H9 (cell line): Measurements from ENCODE around the gene THSD4. TPM values are rescaled to one million over a fixed set of nuclear protein-coding genes. Genes with fewer than 3 reads are reported as not detected.

Source experiments
- DNase-seq: peaks from one replicate; pipeline ENCODE4 v3.0.0-alpha.2; 2017
- H2AFZ ChIP-seq: one replicate; pipeline ENCODE4 v1.6.1; 2013; ENCODE audit warnings: mild to moderate bottlenecking, low read length, control low read depth, moderate library complexity
- H2AK5ac ChIP-seq: 2 replicates; pipeline ENCODE4 v1.6.1; 2013; ENCODE audit warnings: low read length, control low read depth, mixed read lengths; ENCODE audit not compliant: insufficient read length
- H2BK120ac ChIP-seq: one replicate; pipeline ENCODE4 v1.6.1; 2013; ENCODE audit warnings: low read depth, mild to moderate bottlenecking, low read length, control low read depth, inconsistent platforms; ENCODE audit not compliant: poor library complexity, severe bottlenecking
- H2BK12ac ChIP-seq: 2 replicates; pipeline ENCODE4 v1.6.1; 2013; ENCODE audit warnings: low read length, control low read depth, mixed read lengths, low read depth; ENCODE audit not compliant: insufficient read length
- H2BK15ac ChIP-seq: 2 replicates; pipeline ENCODE4 v1.6.1; 2013; ENCODE audit warnings: low read depth, low read length, control low read depth
- H2BK20ac ChIP-seq: one replicate; pipeline ENCODE4 v1.6.1; 2013; ENCODE audit warnings: low read depth, mild to moderate bottlenecking, low read length, control low read depth, inconsistent platforms; ENCODE audit not compliant: poor library complexity, severe bottlenecking
- H2BK5ac ChIP-seq: 2 replicates; pipeline ENCODE4 v1.6.1; 2013; ENCODE audit warnings: low read length, control low read depth, mixed read lengths; ENCODE audit not compliant: insufficient read length
- H3K14ac ChIP-seq: 2 replicates; pipeline ENCODE4 v1.6.1; 2013; ENCODE audit warnings: low read length, control low read depth; ENCODE audit not compliant: insufficient read depth
- H3K18ac ChIP-seq: 2 replicates; pipeline ENCODE4 v1.6.1; 2013; ENCODE audit warnings: low read depth, mild to moderate bottlenecking, mixed read lengths, low read length, control low read depth; ENCODE audit not compliant: insufficient read length
- H3K23ac ChIP-seq: 2 replicates; pipeline ENCODE4 v1.6.1; 2013; ENCODE audit warnings: low read length, control low read depth, mixed read lengths, low read depth; ENCODE audit not compliant: insufficient read length
- H3K23me2 ChIP-seq: 2 replicates; pipeline ENCODE4 v1.6.1; 2013; ENCODE audit warnings: low read depth, mild to moderate bottlenecking, mixed read lengths, low read length, control low read depth; ENCODE audit not compliant: insufficient read length, poor library complexity, severe bottlenecking
- H3K27ac ChIP-seq: 2 replicates; pipeline ENCODE4 v1.5.1; 2013; ENCODE audit warnings: low read length, control low read depth, mixed read lengths, low read depth; ENCODE audit not compliant: insufficient read length
- H3K27me3 ChIP-seq: 2 replicates; pipeline ENCODE4 v1.6.1; 2013; ENCODE audit warnings: low read length, control low read depth, inconsistent platforms; ENCODE audit not compliant: insufficient read depth
- H3K4ac ChIP-seq: 2 replicates; pipeline ENCODE4 v1.6.1; 2013; ENCODE audit warnings: low read depth, mild to moderate bottlenecking, control low read depth, inconsistent platforms, low read length, moderate library complexity
- H3K4me1 ChIP-seq: 2 replicates; pipeline ENCODE4 v1.6.1; 2013; ENCODE audit warnings: low read length, control low read depth, inconsistent platforms; ENCODE audit not compliant: insufficient read depth
- H3K4me2 ChIP-seq: 2 replicates; pipeline ENCODE4 v1.6.1; 2013; ENCODE audit warnings: low read length, control low read depth, mixed read lengths; ENCODE audit not compliant: insufficient read length, insufficient read depth
- H3K56ac ChIP-seq: 2 replicates; pipeline ENCODE4 v1.6.1; 2013; ENCODE audit warnings: low read depth, mild to moderate bottlenecking, mixed read lengths, low read length, control low read depth; ENCODE audit not compliant: insufficient read length
- H3K79me1 ChIP-seq: 2 replicates; pipeline ENCODE4 v1.6.1; 2013; ENCODE audit warnings: low read depth, mild to moderate bottlenecking, moderate library complexity, low read length, control low read depth, inconsistent platforms; ENCODE audit not compliant: insufficient read depth, poor library complexity, severe bottlenecking
- H3K79me2 ChIP-seq: 2 replicates; pipeline ENCODE4 v1.6.1; 2013; ENCODE audit warnings: low read length, control low read depth, inconsistent platforms; ENCODE audit not compliant: insufficient read depth
- H3K9ac ChIP-seq: 2 replicates; pipeline ENCODE4 v1.6.1; 2013; ENCODE audit warnings: low read length, control low read depth, mixed read lengths; ENCODE audit not compliant: insufficient read length; ENCODE audit errors: extremely low read depth
- H3K9me3 ChIP-seq: one replicate; pipeline ENCODE4 v1.6.1; 2013; ENCODE audit warnings: low read depth, low read length, inconsistent platforms; ENCODE audit not compliant: control insufficient read depth
- H3T11ph ChIP-seq: one replicate; pipeline ENCODE4 v1.6.1; 2013; ENCODE audit warnings: mild to moderate bottlenecking, low read length, control low read depth, inconsistent platforms
- H4K20me1 ChIP-seq: one replicate; pipeline ENCODE4 v1.6.1; 2013; ENCODE audit not compliant: control insufficient read depth, insufficient read length, insufficient read depth
- H4K5ac ChIP-seq: 2 replicates; pipeline ENCODE4 v1.6.1; 2013; ENCODE audit warnings: low read depth, mild to moderate bottlenecking, mixed read lengths, low read length, control low read depth; ENCODE audit not compliant: insufficient read length
- H4K8ac ChIP-seq: replicated peaks from 2 replicates; pipeline ENCODE4 v1.6.1; 2013; ENCODE audit warnings: low read length, control low read depth, mixed read lengths, low read depth; ENCODE audit not compliant: insufficient read length
- H4K91ac ChIP-seq: 2 replicates; pipeline ENCODE4 v1.6.1; 2013; ENCODE audit warnings: low read depth, mild to moderate bottlenecking, moderate library complexity, mixed read lengths, low read length, control low read depth; ENCODE audit not compliant: insufficient read length
- H3K27ac Mint-ChIP-seq, 3 experiments: 2 replicates in 2 of 3; 3 replicates in 1 of 3; pipeline ENCODE4 v1.8.0; 2020 to 2021; ENCODE audit warnings: mixed read lengths in 3 of 3, mild to moderate bottlenecking in 1 of 3, moderate library complexity in 1 of 3
- H3K27me3 Mint-ChIP-seq: 2 replicates; pipeline ENCODE4 v1.8.0; 2021; ENCODE audit warnings: low read depth, mild to moderate bottlenecking, moderate library complexity, mixed read lengths
- H3K36me3 Mint-ChIP-seq, 3 experiments: 2 replicates in 2 of 3; 3 replicates in 1 of 3; pipeline ENCODE4 v1.8.0; 2020 to 2021; ENCODE audit warnings: low read depth in 3 of 3, mixed read lengths in 3 of 3; ENCODE audit not compliant: insufficient read depth in 1 of 3
- H3K4me1 Mint-ChIP-seq, 2 experiments: 2 replicates each; pipeline ENCODE4 v1.8.0; 2020; ENCODE audit warnings: mixed read lengths in 2 of 2
- H3K4me3 Mint-ChIP-seq, 2 experiments: 2 replicates in 1 of 2; 3 replicates in 1 of 2; pipeline ENCODE4 v1.8.0; 2020 to 2021; ENCODE audit warnings: mild to moderate bottlenecking in 2 of 2, mixed read lengths in 2 of 2, moderate library complexity in 1 of 2
- H3K9me3 Mint-ChIP-seq, 2 experiments: 2 replicates in 1 of 2; 3 replicates in 1 of 2; pipeline ENCODE4 v1.8.0; 2020; ENCODE audit warnings: mild to moderate bottlenecking in 2 of 2, mixed read lengths in 2 of 2, moderate library complexity in 1 of 2
- CTCF ChIP-seq: fragments of 200-600 bp; sonication (generic); conservative IDR thresholded peaks from 3 replicates; pipeline ENCODE4 v1.8.0; 2021; ENCODE audit warnings: antibody characterized with exemption, mild to moderate bottlenecking
- WGBS: extraction: QIAGEN DNeasy Blood & Tissue Kit; methylation state at CpG from one replicate; pipeline ENCODE4 v1.1.7; 2013; ENCODE audit warnings: missing lambda C conversion rate, low lambda C conversion rate, mixed read lengths; ENCODE audit not compliant: insufficient read length; ENCODE audit errors: extremely low coverage; 5-methylcytosine and 5-hydroxymethylcytosine counted together
- total RNA-seq: library from RNA; stranded (reverse); gene quantifications from 2 replicates; pipeline ENCODE4 v1.2.1, GENCODE V29; 2021

THSD4 gene
- total RNA-seq, 1 experiment from 2014 or later = 5.5 TPM

- no peaks in the 10 kb centered on the region for H3K9me3 Mint-ChIP-seq
- H3K27me3 ChIP-seq = no peaks in the 10 kb centered on the region
- H3K79me1 ChIP-seq = no peaks in the 10 kb centered on the region
- no peak overlapping the region for H2AFZ ChIP-seq
- peaks cover 0 to 5% (median 2%) of the 10 kb centered on the region in 3 experiments; a peak in 3 of 7 replicates for H3K36me3 Mint-ChIP-seq
- H3K27ac ChIP-seq = no peak overlapping the region
- peak overlapping the region; percentile 25 to 52; a peak in 4 of 5 replicates for H3K4me3 Mint-ChIP-seq
- H3K23ac ChIP-seq = no peak overlapping the region
- no peak overlapping the region for H3K4ac ChIP-seq
- H2BK12ac ChIP-seq = no peak overlapping the region
- no peak overlapping the region for H3K14ac ChIP-seq
- H2BK120ac ChIP-seq = no peak overlapping the region
- H2BK20ac ChIP-seq = no peak overlapping the region
- no peaks in the 10 kb centered on the region for H3K79me2 ChIP-seq
- H2BK5ac ChIP-seq = no peak overlapping the region
- no peak overlapping the region for H3K18ac ChIP-seq
- H3T11ph ChIP-seq = no peak overlapping the region
- no peak overlapping the region for H3K4me2 ChIP-seq
- no peak overlapping the region for H3K9ac ChIP-seq
- peaks cover 12% of the 10 kb centered on the region for H3K4me1 ChIP-seq
- H4K8ac ChIP-seq = no peak overlapping the region
- no peak overlapping the region for H4K91ac ChIP-seq
- DNase-seq = no peak
- no peak overlapping the region for H3K56ac ChIP-seq
- peaks cover 56 to 58% of the 10 kb centered on the region in 2 experiments for H3K4me1 Mint-ChIP-seq
- H3K9me3 ChIP-seq = no peaks in the 10 kb centered on the region
- no peak overlapping the region for H4K5ac ChIP-seq
- H3K23me2 ChIP-seq = no peaks in the 10 kb centered on the region
- TF ChIP-seq CTCF = no peak
- no peaks in the 10 kb centered on the region for H4K20me1 ChIP-seq
- H2AK5ac ChIP-seq = no peak overlapping the region
- peak overlapping the region; percentile 83 to 98 (median 92); a peak in 6 of 7 replicates for H3K27ac Mint-ChIP-seq
- no peaks in the 10 kb centered on the region for H3K27me3 Mint-ChIP-seq
- no CpG with 5 or more reads among the region's 6 CpGs for WGBS
- H2BK15ac ChIP-seq = no peak overlapping the region
These were observed 495.7 kb downstream of the THSD4 start for GRCh38 chr15:71610728-71611552.
